Measurements from ENCODE around the gene TMEM81.

TMEM81 gene

GRCh38 chr1:205095422-205095821 is 11.2 kb upstream of the TMEM81 start:
- Histone ChIP-seq H3K27ac (ENCODE audit: low read depth, low read length, poor library complexity, severe bottlenecking) (no peak overlapping the region), H3K9me3 (ENCODE audit: low read length) (no peaks in the 10 kb centered on the region), H4K20me1 (ENCODE audit: insufficient read depth, low read length) (no peaks in the 10 kb centered on the region), H3K27me3 (ENCODE audit: insufficient read depth, low read length) (no peaks in the 10 kb centered on the region), H3K79me2 (ENCODE audit: insufficient read depth, low read length) (no peaks in the 10 kb centered on the region), H3K4me1 (ENCODE audit: insufficient read depth, low read length, severe bottlenecking) (no peaks in the 10 kb centered on the region), H3K4me2 (ENCODE audit: low read length) (no peak overlapping the region), H2AFZ (ENCODE audit: low read length) (no peak overlapping the region), H3K4me3 (ENCODE audit: low read depth, low read length, poor library complexity, severe bottlenecking) (no peak overlapping the region), H3K9ac (ENCODE audit: low read length) (no peak overlapping the region), H3K36me3 (ENCODE audit: insufficient read depth, low read length) (peaks cover 93% of the 10 kb centered on the region), H3F3A (ENCODE audit: insufficient read depth, low read length) (no peaks in the 10 kb centered on the region), H3K9me2 (ENCODE audit: low read depth, low read length) (no peaks in the 10 kb centered on the region)
- TF ChIP-seq CTCF (IDR thresholded peaks at IDR 0.05; ENCODE audit: low read length) (no peak), EZH2 (IDR thresholded peaks at IDR 0.05; ENCODE audit: borderline replicate concordance, low read length) (no peak)

GRCh38 chr1:205091043-205091740 is 6.9 kb upstream of the TMEM81 start:
- no peak overlapping the region for H3K4me2 ChIP-seq (ENCODE audit: low read length)
- no peaks in the 10 kb centered on the region for H3K9me2 ChIP-seq (ENCODE audit: low read depth, low read length)
- H3K4me3 ChIP-seq (ENCODE audit: low read depth, low read length, poor library complexity, severe bottlenecking), result no peak overlapping the region
- no peaks in the 10 kb centered on the region for H3K4me1 ChIP-seq (ENCODE audit: insufficient read depth, low read length, severe bottlenecking)
- no peaks in the 10 kb centered on the region for H3F3A ChIP-seq (ENCODE audit: insufficient read depth, low read length)
- H3K36me3 ChIP-seq (ENCODE audit: insufficient read depth, low read length), result peaks cover 84% of the 10 kb centered on the region
- no peaks in the 10 kb centered on the region for H4K20me1 ChIP-seq (ENCODE audit: insufficient read depth, low read length)
- no peaks in the 10 kb centered on the region for H3K9me3 ChIP-seq (ENCODE audit: low read length)
- no peaks in the 10 kb centered on the region for H3K27me3 ChIP-seq (ENCODE audit: insufficient read depth, low read length)
- no peak overlapping the region for H2AFZ ChIP-seq (ENCODE audit: low read length)
- H3K79me2 ChIP-seq (ENCODE audit: insufficient read depth, low read length), result no peaks in the 10 kb centered on the region
- no peak overlapping the region for H3K9ac ChIP-seq (ENCODE audit: low read length)
- H3K27ac ChIP-seq (ENCODE audit: low read depth, low read length, poor library complexity, severe bottlenecking), result no peak overlapping the region
- no peak for TF ChIP-seq EZH2 (IDR thresholded peaks at IDR 0.05; ENCODE audit: borderline replicate concordance, low read length)
- no peak for TF ChIP-seq CTCF (IDR thresholded peaks at IDR 0.05; ENCODE audit: low read length)

GRCh38 chr1:205088341-205088740 is 4.1 kb upstream of the TMEM81 start:
- Histone ChIP-seq H3K27ac (ENCODE audit: low read depth, low read length, poor library complexity, severe bottlenecking) (no peak overlapping the region), H3K4me3 (ENCODE audit: low read depth, low read length, poor library complexity, severe bottlenecking) (no peak overlapping the region), H3K9me2 (ENCODE audit: low read depth, low read length) (no peaks in the 10 kb centered on the region), H3K9ac (ENCODE audit: low read length) (no peak overlapping the region), H3K4me1 (ENCODE audit: insufficient read depth, low read length, severe bottlenecking) (no peaks in the 10 kb centered on the region), H3K79me2 (ENCODE audit: insufficient read depth, low read length) (no peaks in the 10 kb centered on the region), H2AFZ (ENCODE audit: low read length) (no peak overlapping the region), H3K9me3 (ENCODE audit: low read length) (no peaks in the 10 kb centered on the region), H3F3A (ENCODE audit: insufficient read depth, low read length) (no peaks in the 10 kb centered on the region; the same call in 1 of the 2 replicates), H4K20me1 (ENCODE audit: insufficient read depth, low read length) (no peaks in the 10 kb centered on the region), H3K4me2 (ENCODE audit: low read length) (no peak overlapping the region), H3K36me3 (ENCODE audit: insufficient read depth, low read length) (peaks cover 80% of the 10 kb centered on the region), H3K27me3 (ENCODE audit: insufficient read depth, low read length) (no peaks in the 10 kb centered on the region)
- TF ChIP-seq EZH2 (IDR thresholded peaks at IDR 0.05; ENCODE audit: borderline replicate concordance, low read length) (no peak), CTCF (IDR thresholded peaks at IDR 0.05; ENCODE audit: low read length) (no peak)

Measured in OCI-LY1 (cell line).